Sigmoid colon (tissue), 4 donors: ENCODE results near the gene LMF2.

Source experiments
- CTCF ChIP-seq, 4 experiments: fragments of 450-650 bp in 3 of 4; fragments of 200-600 bp in 1 of 4; IDR thresholded peaks; one replicate each; pipeline ENCODE4 v1.5.1; 2016 to 2019; ENCODE audit warnings: antibody characterized with exemption in 4 of 4, mild to moderate bottlenecking in 3 of 4, moderate library complexity in 2 of 4
- EP300 ChIP-seq, 4 donors: sonication (generic); formaldehyde crosslinking; IDR thresholded peaks; one replicate each; pipeline ENCODE4 v1.6.1; 2017; ENCODE audit warnings: antibody characterized with exemption in 4 of 4
- POLR2AphosphoS5 ChIP-seq, 4 donors: sonication (generic); formaldehyde crosslinking; IDR thresholded peaks; one replicate each; pipeline ENCODE4 v1.6.1; 2017; ENCODE audit warnings: antibody characterized with exemption in 4 of 4

GRCh38 chr22:50497093-50497492 is 10.4 kb downstream of the LMF2 start:
- no peak for TF ChIP-seq CTCF (IDR thresholded peaks at IDR 0.05)
- no peak for TF ChIP-seq POLR2AphosphoS5 (IDR thresholded peaks at IDR 0.05)
- TF ChIP-seq EP300 (IDR thresholded peaks at IDR 0.05), result no peak
